Astrocyte (in vitro differentiated cells and primary cell): ENCODE data around the gene ZNF689.

Source experiments
- EZH2 ChIP-seq: IDR thresholded peaks from 2 replicates; pipeline ENCODE4 v1.6.1; 2012; ENCODE audit warnings: mild to moderate bottlenecking, low read length, inconsistent platforms; ENCODE audit not compliant: insufficient read depth
- TF ChIP-seq, protein P1 (sequence below): IDR thresholded peaks from 2 replicates; pipeline ENCODE4 v1.5.1; 2011; ENCODE audit warnings: low read depth, mild to moderate bottlenecking, inconsistent platforms, low read length, moderate library complexity; ENCODE audit not compliant: insufficient read depth

DNA sequence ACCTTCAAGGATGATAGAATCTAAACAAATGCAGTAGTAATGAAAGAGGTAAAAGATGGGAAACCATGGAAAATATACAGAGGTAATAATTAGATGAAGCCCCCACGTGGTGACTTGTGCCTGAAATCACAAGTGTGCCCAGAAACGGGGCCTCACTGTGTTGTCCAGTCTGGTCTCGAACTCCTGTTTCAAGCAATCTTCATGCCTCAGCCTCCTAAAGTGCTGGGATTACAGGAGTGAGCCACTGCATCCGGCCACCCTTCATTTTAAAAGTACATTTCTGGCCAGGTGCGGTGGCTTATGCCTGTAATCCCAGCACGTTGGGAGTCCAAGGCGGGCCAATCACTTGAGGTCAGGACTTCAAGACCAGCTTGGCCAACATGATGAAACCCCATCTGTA lies 26.4 kb upstream of the ZNF689 start:
- TF ChIP-seq, protein P1, sequence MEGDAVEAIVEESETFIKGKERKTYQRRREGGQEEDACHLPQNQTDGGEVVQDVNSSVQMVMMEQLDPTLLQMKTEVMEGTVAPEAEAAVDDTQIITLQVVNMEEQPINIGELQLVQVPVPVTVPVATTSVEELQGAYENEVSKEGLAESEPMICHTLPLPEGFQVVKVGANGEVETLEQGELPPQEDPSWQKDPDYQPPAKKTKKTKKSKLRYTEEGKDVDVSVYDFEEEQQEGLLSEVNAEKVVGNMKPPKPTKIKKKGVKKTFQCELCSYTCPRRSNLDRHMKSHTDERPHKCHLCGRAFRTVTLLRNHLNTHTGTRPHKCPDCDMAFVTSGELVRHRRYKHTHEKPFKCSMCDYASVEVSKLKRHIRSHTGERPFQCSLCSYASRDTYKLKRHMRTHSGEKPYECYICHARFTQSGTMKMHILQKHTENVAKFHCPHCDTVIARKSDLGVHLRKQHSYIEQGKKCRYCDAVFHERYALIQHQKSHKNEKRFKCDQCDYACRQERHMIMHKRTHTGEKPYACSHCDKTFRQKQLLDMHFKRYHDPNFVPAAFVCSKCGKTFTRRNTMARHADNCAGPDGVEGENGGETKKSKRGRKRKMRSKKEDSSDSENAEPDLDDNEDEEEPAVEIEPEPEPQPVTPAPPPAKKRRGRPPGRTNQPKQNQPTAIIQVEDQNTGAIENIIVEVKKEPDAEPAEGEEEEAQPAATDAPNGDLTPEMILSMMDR = no peak
- TF ChIP-seq EZH2 = no peak
